Uterus (tissue), 4 donors: ENCODE data around the gene PODXL. TPM values are rescaled to one million over a fixed set of nuclear protein-coding genes. Genes with fewer than 3 reads are reported as not detected.

Source experiments
- DNase-seq, 2 donors: peaks; one replicate each; pipeline ENCODE4 v3.0.0-alpha.2; 2019 to 2020
- H3K27ac ChIP-seq, 2 donors: fragments of 200-600 bp; sonication (generic); 1 replicate in 1 of 2; 2 replicates in 1 of 2; pipeline ENCODE4 v1.5.1; 2016 to 2018
- H3K27me3 ChIP-seq, 2 donors: fragments of 200-600 bp; sonication (generic); one replicate each; pipeline ENCODE4 v1.5.1; 2018 to 2019; ENCODE audit warnings: control low read depth in 1 of 2
- H3K36me3 ChIP-seq, 2 donors: fragments of 200-600 bp; sonication (generic); one replicate each; pipeline ENCODE4 v1.5.1; 2019; ENCODE audit warnings: control low read depth in 1 of 2
- H3K4me1 ChIP-seq, 2 donors: fragments of 200-600 bp; sonication (generic); one replicate each; pipeline ENCODE4 v1.5.1; 2018 to 2019; ENCODE audit warnings: control low read depth in 1 of 2
- H3K4me3 ChIP-seq, 2 donors: fragments of 200-600 bp; sonication (generic); 1 replicate in 1 of 2; 2 replicates in 1 of 2; pipeline ENCODE4 v1.5.1; 2018 to 2019; ENCODE audit warnings: mild to moderate bottlenecking in 1 of 2
- H3K9me3 ChIP-seq, 2 donors: fragments of 200-600 bp; sonication (generic); one replicate each; pipeline ENCODE4 v1.5.1; 2019; ENCODE audit warnings: control low read depth in 1 of 2
- CTCF ChIP-seq, 4 experiments: fragments of 200-600 bp in 2 of 4; fragments of 450-650 bp in 2 of 4; sonication (generic) in 2 of 4; IDR thresholded peaks; one replicate each; pipeline ENCODE4 v1.5.1; 2016 to 2019; ENCODE audit warnings: antibody characterized with exemption in 4 of 4, mild to moderate bottlenecking in 2 of 4, moderate library complexity in 1 of 4
- POLR2A ChIP-seq, 2 donors: fragments of 450-650 bp; IDR thresholded peaks; one replicate each; pipeline ENCODE4 v1.6.1; 2016; ENCODE audit warnings: antibody characterized with exemption in 2 of 2, mild to moderate bottlenecking in 1 of 2, moderate library complexity in 1 of 2
- intact Hi-C: fragments of 100-400 bp; cut with DNase I; formaldehyde crosslinking; loops from one replicate; pipeline ENCODE4 v1.15.1; 2023; ENCODE audit warnings: low total_unique reads
- total RNA-seq, 4 donors: library from RNA; depleted of rRNA in 3 of 4; stranded (reverse); fragments of >200 nt in 3 of 4; gene quantifications; one replicate each; pipeline versions ENCODE4 v1.1.0 to v1.2.4, GENCODE V29; 2014 to 2023
- donor health status: DM: yes; HTN: yes; CAD: no.

PODXL gene
- total RNA-seq, 4 donors from 2014 or later, result 33.6 to 135 (median 36.1) TPM

DNA sequence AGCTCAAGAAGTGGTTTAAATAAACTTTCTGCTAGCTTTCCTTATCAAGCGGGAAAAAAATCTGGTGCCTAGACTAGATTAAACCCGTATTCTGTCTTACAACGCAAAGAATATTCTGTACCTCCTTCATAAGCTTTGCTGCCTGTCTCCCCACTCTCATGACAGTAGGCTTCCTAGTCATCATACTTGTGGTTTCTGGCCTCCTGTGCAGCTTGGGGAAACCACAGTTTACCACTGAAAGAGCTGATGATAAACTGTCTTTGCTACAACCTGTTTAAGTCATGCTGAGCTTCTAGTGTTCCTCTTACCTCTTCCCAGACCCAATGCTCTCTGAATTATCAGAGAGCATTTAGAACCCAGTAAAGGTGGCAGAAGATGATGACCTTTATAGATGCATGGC is 55.0 kb downstream of the PODXL start:
- peaks cover 0 to 8% of the 10 kb centered on the region in 2 donors for H3K4me1 ChIP-seq
- TF ChIP-seq POLR2A (IDR thresholded peaks at IDR 0.05) (no peak), CTCF (IDR thresholded peaks at IDR 0.05) (no peak)
- H3K4me3 ChIP-seq, result no peak overlapping the region
- H3K27me3 ChIP-seq, result no peaks in the 10 kb centered on the region
- no peaks in the 10 kb centered on the region for H3K36me3 ChIP-seq
- DNase-seq, result no peak
- intact Hi-C loops, result no loop called here
- H3K9me3 ChIP-seq, result no peaks in the 10 kb centered on the region
- H3K27ac ChIP-seq, result no peak overlapping the region

DNA sequence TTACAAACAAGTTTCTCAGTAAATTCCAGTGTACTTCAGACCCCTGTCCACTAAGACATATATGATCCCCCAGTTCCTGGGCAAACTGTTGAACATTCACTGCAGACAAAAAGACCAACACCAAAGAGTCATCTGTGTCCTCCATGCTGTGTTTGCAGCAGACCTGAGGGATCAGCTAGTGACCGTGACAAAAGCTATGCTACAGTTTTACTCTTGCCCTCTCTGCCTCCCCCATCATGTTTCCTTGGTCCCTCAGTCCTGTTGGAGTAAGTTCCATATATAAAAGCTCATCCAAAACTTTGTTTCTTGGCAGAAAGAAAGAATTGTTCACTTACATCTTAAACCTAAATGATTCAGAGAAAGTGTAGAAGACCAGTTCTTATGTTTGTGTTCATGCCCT is 56.1 kb downstream of the PODXL start:
- H3K4me3 ChIP-seq, result no peak overlapping the region
- H3K27me3 ChIP-seq, result no peaks in the 10 kb centered on the region
- no peaks in the 10 kb centered on the region for H3K9me3 ChIP-seq
- intact Hi-C loops, result no loop called here
- no peak for DNase-seq
- no peaks in the 10 kb centered on the region for H3K36me3 ChIP-seq
- TF ChIP-seq CTCF (IDR thresholded peaks at IDR 0.05) (no peak), POLR2A (IDR thresholded peaks at IDR 0.05) (no peak)
- H3K4me1 ChIP-seq, result peaks cover 0 to 8% of the 10 kb centered on the region in 2 donors
- no peak overlapping the region for H3K27ac ChIP-seq

DNA sequence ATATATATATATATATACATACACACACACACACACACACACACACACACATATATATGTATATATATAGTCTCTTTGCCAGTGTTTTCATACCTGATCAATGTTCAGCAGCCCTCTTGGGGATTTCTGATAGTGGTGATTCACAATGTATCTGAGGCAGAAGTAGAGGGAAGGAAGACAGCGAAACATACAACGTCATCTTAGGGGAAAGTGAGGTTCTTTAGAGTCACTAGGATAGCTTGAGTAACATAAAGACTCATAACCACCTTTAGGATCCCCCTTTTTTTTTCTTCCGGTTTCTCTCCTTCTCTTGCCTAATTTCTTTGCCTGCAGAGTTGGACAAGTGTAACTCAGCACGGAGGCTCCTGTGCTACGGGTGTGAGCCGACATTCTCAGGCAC is 56.6 kb downstream of the PODXL start:
- H3K27ac ChIP-seq, result no peak overlapping the region
- H3K27me3 ChIP-seq, result no peaks in the 10 kb centered on the region
- intact Hi-C loops, result no loop called here
- H3K4me1 ChIP-seq, result peaks cover 0 to 8% of the 10 kb centered on the region in 2 donors
- H3K9me3 ChIP-seq, result no peaks in the 10 kb centered on the region
- no peaks in the 10 kb centered on the region for H3K36me3 ChIP-seq
- DNase-seq, result no peak
- no peak for TF ChIP-seq POLR2A (IDR thresholded peaks at IDR 0.05)
- no peak overlapping the region for H3K4me3 ChIP-seq

GRCh38 chr7:131498237-131498885 is 58.1 kb downstream of the PODXL start:
- intact Hi-C loops, result no loop called here
- no peaks in the 10 kb centered on the region for H3K9me3 ChIP-seq
- H3K4me3 ChIP-seq, result no peak overlapping the region
- H3K27ac ChIP-seq, result peak overlapping the region in 1 of 2 donors; percentile 1
- peaks cover 0 to 5% of the 10 kb centered on the region in 2 donors for H3K4me1 ChIP-seq
- H3K36me3 ChIP-seq, result no peaks in the 10 kb centered on the region
- no peak for DNase-seq
- H3K27me3 ChIP-seq, result no peaks in the 10 kb centered on the region
- TF ChIP-seq CTCF (IDR thresholded peaks at IDR 0.05) (no peak), POLR2A (IDR thresholded peaks at IDR 0.05) (no peak)

GRCh38 chr7:131497454-131497853 is 59.0 kb downstream of the PODXL start:
- peak; percentile 39 to 48 for DNase-seq
- intact Hi-C loops, result no loop called here

More at GRCh38 chr7:131497454-131497853, 59.0 kb downstream of the PODXL start:
- Histone ChIP-seq H3K27ac (peak overlapping the region; percentile 12 to 28), H3K4me3 (no peak overlapping the region), H3K36me3 (no peaks in the 10 kb centered on the region), H3K27me3 (no peaks in the 10 kb centered on the region), H3K4me1 (no peaks in the 10 kb centered on the region), H3K9me3 (no peaks in the 10 kb centered on the region)
- no peak for TF ChIP-seq CTCF (IDR thresholded peaks at IDR 0.05)
- TF ChIP-seq POLR2A (IDR thresholded peaks at IDR 0.05), result no peak
